Measurements from ENCODE around the gene ELP4.

ELP4 gene

DNA sequence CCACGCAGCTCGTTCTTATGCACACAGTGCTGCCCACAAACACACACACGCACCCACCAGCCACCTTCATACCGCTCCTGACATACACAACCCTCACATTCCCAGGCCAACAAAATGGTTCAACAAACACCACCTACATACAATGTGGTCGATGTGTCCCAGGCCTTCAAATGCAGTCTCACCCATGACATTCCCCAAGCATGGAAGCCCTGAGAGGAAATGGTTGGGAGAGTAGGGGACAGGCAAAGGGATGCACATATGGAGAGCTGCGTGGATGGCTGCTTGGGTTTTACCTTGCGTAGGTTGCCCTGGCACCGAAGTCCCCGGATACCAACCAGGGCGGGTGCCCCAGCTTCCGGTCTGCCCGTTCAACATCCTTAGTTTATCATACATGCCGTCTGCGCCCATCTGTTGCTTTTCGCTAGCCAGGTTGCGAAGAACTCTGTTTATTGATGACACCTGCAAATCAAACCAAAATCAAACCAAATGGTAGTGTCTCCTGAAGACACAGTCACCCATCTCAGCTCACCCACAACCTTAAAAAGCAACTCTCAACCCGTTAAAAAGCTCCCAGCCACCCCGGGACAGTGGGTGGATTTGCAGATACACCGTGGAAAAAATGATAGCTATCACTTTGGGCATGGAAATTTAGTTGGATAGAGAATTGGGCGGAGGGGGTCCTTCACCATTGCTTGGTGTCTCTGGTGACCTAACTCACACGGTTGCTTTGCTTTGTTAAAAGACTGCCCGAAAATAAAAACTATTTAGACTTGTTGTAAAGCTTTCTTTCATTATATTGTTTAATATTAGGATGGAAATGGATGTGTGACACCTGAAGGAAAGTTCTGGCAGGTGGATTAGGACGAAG lies 291.1 kb downstream of the ELP4 start:
- Histone ChIP-seq H3K4me1 (ENCODE audit: insufficient read depth, low read length) (peaks cover 43% of the 10 kb centered on the region), H3K9me3 (ENCODE audit: insufficient read depth, low read depth, low read length) (no peaks in the 10 kb centered on the region), H3K4me3 (ENCODE audit: low read length) (no peak overlapping the region), H3K36me3 (ENCODE audit: insufficient read depth, low read length) (no peaks in the 10 kb centered on the region; the same call in 1 of the 2 replicates), H3K9ac (ENCODE audit: low read depth, low read length) (no peak overlapping the region), H3K27me3 (ENCODE audit: insufficient read depth, low read length) (peaks cover 100% of the 10 kb centered on the region), H3K27ac (ENCODE audit: low read depth, low read length) (no peak overlapping the region)
- WGBS: 7% methylated on average over 22 of the region's 23 CpGs

DNA sequence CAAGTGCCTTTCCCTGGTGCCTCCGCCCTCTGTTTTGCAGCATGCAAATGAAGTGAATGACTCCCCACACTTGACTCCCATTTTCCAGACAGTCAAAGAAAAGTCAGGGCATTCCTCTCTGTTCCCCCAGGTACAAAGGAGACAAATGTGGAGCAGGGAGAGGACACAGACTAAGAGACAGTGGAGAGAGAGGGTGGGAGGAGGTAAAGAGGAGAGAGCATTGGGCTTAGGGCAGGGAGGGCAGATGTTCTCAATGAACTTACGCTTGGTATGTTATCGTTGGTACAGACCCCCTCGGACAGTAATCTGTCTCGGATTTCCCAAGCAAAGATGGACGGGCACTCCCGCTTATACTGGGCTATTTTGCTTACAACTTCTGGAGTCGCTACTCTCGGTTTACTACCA lies 291.7 kb downstream of the ELP4 start:
- no peak overlapping the region for H3K9ac ChIP-seq (ENCODE audit: low read depth, low read length)
- no peak overlapping the region for H3K27ac ChIP-seq (ENCODE audit: low read depth, low read length)
- no peaks in the 10 kb centered on the region for H3K9me3 ChIP-seq (ENCODE audit: insufficient read depth, low read depth, low read length)
- H3K27me3 ChIP-seq (ENCODE audit: insufficient read depth, low read length): peaks cover 100% of the 10 kb centered on the region
- H3K4me1 ChIP-seq (ENCODE audit: insufficient read depth, low read length): peaks cover 41% of the 10 kb centered on the region
- no peak overlapping the region for H3K4me3 ChIP-seq (ENCODE audit: low read length)
- no peaks in the 10 kb centered on the region; the same call in 1 of the 2 replicates for H3K36me3 ChIP-seq (ENCODE audit: insufficient read depth, low read length)
- WGBS: 4% methylated on average over 9 of the region's 9 CpGs

DNA sequence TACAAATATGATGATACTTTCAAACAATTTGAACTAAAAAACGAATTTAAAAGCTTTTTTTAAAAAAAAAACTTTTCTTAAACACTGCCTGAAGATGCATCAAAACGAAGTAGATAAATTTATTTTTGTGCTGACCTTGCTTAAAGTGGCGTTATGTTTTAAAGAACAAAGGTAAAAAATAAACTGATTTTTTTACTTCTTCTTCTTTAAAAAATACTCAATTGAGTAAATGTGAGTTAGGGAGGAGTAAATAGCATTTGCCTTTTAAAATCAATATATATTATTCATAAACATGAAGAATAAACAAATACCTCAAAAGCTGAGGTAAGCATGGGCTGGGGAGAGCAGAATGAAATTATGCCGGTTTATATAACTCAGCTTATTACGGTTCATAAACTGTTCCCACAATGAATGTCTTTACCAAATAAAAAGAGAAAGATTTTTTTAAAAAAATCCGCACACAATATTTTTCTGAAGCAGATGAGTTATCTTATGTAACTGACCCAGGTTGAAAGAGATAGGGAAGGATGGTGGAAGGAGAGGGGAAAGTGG lies 292.5 kb downstream of the ELP4 start:
- no peak overlapping the region for H3K9ac ChIP-seq (ENCODE audit: low read depth, low read length)
- peaks cover 43% of the 10 kb centered on the region for H3K4me1 ChIP-seq (ENCODE audit: insufficient read depth, low read length)
- WGBS: 20% methylated on average over 1 of the region's 6 CpGs
- H3K36me3 ChIP-seq (ENCODE audit: insufficient read depth, low read length): no peaks in the 10 kb centered on the region; the same call in 1 of the 2 replicates
- peaks cover 100% of the 10 kb centered on the region for H3K27me3 ChIP-seq (ENCODE audit: insufficient read depth, low read length)
- H3K27ac ChIP-seq (ENCODE audit: low read depth, low read length): no peak overlapping the region
- no peaks in the 10 kb centered on the region for H3K9me3 ChIP-seq (ENCODE audit: insufficient read depth, low read depth, low read length)
- H3K4me3 ChIP-seq (ENCODE audit: low read length): no peak overlapping the region

DNA sequence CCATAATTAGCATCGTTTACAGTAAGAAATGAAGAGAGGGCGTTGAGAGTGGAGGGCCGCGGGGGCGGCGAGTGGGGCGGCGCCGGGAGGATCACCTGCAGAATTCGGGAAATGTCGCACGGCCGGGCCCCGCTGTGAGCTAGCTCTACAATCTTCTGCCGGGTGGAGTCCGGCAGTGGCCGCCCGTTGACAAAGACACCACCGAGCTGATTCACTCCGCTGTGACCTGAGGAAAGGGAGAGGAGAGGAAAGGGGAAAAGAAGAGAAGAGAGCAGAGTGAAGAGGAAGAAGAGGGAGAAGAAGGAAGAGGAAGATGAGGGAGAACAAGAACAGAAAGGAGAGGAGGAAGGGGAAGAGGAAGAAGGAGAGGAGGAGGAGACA lies 293.0 kb downstream of the ELP4 start:
- peaks cover 42% of the 10 kb centered on the region for H3K4me1 ChIP-seq (ENCODE audit: insufficient read depth, low read length)
- no peaks in the 10 kb centered on the region for H3K9me3 ChIP-seq (ENCODE audit: insufficient read depth, low read depth, low read length)
- no peaks in the 10 kb centered on the region; the same call in 1 of the 2 replicates for H3K36me3 ChIP-seq (ENCODE audit: insufficient read depth, low read length)
- 1% methylated on average over 20 of the region's 20 CpGs for WGBS
- H3K4me3 ChIP-seq (ENCODE audit: low read length): no peak overlapping the region
- H3K9ac ChIP-seq (ENCODE audit: low read depth, low read length): no peak overlapping the region
- H3K27me3 ChIP-seq (ENCODE audit: insufficient read depth, low read length): peaks cover 100% of the 10 kb centered on the region
- H3K27ac ChIP-seq (ENCODE audit: low read depth, low read length): no peak overlapping the region

DNA sequence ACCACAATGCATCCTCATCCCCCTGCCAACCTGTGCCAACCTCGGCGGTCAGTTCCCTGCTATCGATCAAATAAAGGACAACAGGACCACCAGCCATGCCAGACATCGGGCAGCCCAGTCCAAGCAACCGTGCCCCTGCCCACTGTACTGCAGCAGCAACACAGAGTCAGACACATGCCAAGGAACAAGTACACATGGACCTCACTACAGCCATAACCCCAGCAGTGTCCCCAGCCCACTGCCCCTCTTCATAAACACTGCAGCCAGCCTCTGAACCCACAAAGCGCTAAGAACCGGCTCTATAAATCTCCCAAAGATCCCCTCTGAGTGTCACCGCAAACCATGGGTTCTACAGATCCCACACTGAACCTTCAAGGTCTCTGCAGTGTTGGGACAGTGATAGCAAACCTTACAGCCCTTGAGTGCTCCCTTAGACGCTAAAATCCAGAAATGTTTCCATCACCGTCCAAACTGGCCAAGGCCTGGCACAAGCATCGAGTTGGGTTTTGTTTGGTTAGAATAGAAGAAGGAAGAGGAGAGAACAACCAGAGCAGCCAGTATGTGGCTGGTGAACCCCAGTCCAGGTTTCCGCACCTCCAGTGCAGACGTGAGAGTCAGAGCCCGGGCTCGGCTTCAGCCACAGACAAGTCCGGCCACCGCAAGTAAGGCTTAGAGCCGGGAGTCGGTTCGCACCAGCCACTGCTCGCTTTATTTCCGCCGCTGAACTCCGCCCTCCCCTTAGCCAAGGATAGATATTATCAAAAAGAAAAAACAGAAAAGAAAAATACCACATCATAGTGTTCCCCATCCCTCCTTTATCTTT lies 293.6 kb downstream of the ELP4 start:
- no peak overlapping the region for H3K27ac ChIP-seq (ENCODE audit: low read depth, low read length)
- H3K36me3 ChIP-seq (ENCODE audit: insufficient read depth, low read length): no peaks in the 10 kb centered on the region; the same call in 1 of the 2 replicates
- H3K4me1 ChIP-seq (ENCODE audit: insufficient read depth, low read length): peaks cover 48% of the 10 kb centered on the region
- no peak overlapping the region for H3K9ac ChIP-seq (ENCODE audit: low read depth, low read length)
- H3K9me3 ChIP-seq (ENCODE audit: insufficient read depth, low read depth, low read length): no peaks in the 10 kb centered on the region
- H3K4me3 ChIP-seq (ENCODE audit: low read length): peak overlapping the region; percentile 11; the same call in 1 of the 2 replicates
- WGBS: 4% methylated on average over 24 of the region's 24 CpGs
- H3K27me3 ChIP-seq (ENCODE audit: insufficient read depth, low read length): peaks cover 100% of the 10 kb centered on the region

DNA sequence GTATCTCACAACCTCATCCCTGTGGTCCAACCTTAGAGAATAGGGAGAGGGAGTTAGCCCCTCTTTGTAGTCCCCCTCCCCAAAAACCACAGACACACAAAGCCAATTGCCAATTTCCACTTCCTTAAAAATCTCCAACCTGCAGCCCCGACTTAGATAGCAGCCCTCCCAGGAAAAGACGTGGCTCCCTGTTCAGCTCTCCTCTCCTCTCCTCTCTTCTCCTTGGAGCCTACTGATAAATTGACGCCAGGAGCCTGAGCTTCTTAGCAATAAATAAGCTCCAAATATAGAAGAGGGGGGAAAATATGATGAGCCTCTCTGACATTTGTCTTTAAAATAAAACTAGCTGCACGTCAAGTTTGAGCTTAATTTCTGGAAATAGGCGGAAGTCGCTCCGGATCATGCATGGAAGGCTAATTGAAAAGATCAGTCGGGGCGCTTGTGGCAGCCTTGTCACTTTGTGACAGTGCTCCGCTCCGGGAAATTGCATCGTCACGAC lies 294.3 kb downstream of the ELP4 start:
- peaks cover 100% of the 10 kb centered on the region for H3K27me3 ChIP-seq (ENCODE audit: insufficient read depth, low read length)

DNA sequence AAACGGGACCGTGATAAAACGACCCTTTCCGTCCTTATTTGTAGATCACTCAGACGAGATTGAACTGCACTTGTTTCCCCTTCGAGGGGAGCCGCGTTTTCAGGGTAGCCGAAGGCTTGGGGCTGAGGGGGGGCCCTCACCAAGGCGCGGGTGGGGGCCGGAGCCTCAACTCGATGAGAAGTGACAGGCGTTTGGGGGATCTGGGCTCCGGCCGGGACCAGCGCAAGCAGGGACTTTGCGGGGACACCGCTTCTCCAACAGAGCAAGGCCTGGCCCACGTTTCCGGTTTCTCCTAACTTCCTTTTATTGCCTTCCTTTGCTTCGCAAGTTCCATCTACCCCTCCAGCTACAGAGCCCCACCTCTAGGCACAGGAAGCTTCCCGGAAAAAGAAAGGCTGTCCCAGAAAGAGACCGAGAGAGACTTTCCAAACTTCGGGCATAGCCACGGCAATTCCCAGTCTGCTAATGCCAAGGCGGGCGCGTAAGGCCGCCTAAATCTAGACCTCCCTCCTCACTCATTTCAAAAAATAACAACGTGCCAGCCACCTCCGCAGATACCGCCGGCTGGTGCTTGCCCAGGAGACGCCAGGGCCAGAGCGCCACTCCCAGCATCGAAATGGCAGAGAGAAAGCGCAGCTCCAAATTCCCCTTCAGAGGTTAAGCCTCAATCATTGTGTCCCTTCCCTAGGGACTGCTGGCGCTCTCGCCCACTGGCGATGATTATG lies 294.9 kb downstream of the ELP4 start:
- Histone ChIP-seq H3K9me3 (ENCODE audit: insufficient read depth, low read depth, low read length) (no peaks in the 10 kb centered on the region), H3K36me3 (ENCODE audit: insufficient read depth, low read length) (no peaks in the 10 kb centered on the region; the same call in 1 of the 2 replicates), H3K4me3 (ENCODE audit: low read length) (peak overlapping the region; percentile 37), H3K4me1 (ENCODE audit: insufficient read depth, low read length) (peaks cover 59% of the 10 kb centered on the region), H3K27ac (ENCODE audit: low read depth, low read length) (no peak overlapping the region), H3K27me3 (ENCODE audit: insufficient read depth, low read length) (peaks cover 100% of the 10 kb centered on the region), H3K9ac (ENCODE audit: low read depth, low read length) (no peak overlapping the region)
- 2% methylated on average over 41 of the region's 41 CpGs for WGBS

More for the DNA sequence above, 294.3 kb downstream of the ELP4 start:
- peaks cover 55% of the 10 kb centered on the region for H3K4me1 ChIP-seq (ENCODE audit: insufficient read depth, low read length)
- peak overlapping the region; percentile 37; the same call in 1 of the 2 replicates for H3K4me3 ChIP-seq (ENCODE audit: low read length)
- H3K27ac ChIP-seq (ENCODE audit: low read depth, low read length): no peak overlapping the region
- 1% methylated on average over 13 of the region's 13 CpGs for WGBS
- no peaks in the 10 kb centered on the region; the same call in 1 of the 2 replicates for H3K36me3 ChIP-seq (ENCODE audit: insufficient read depth, low read length)
- H3K9me3 ChIP-seq (ENCODE audit: insufficient read depth, low read depth, low read length): no peaks in the 10 kb centered on the region
- no peak overlapping the region for H3K9ac ChIP-seq (ENCODE audit: low read depth, low read length)

DNA sequence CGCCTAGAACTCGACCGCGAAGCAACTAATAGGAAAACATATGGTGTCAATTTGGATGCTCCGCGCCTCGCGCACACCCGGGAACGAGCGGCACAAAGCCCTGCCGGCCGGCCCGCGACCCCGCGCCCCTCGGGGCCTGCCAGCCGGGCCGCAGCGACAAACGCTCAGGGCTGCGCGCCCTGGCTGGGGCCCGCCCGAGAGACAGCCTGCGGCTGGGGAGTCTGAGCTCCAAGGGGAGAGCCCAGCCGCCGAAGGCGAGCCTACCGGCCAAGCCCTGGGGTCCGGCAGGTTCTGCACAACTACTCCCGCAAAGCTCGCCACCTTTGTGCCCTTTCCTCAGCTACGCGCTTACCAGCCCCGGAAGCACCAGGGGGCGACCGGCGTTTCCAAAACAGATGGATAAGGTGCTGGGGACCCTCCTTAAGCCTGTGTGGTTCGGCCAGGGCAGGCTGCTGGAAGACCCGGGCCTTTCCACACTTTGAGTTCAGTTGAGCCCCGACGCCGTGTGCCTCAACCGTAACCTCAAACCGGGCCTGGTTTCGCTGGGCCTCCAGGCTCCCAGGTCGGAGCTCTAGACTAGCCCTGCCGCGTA lies 295.6 kb downstream of the ELP4 start:
- Histone ChIP-seq H3K4me1 (ENCODE audit: insufficient read depth, low read length) (peaks cover 62% of the 10 kb centered on the region), H3K27me3 (ENCODE audit: insufficient read depth, low read length) (peaks cover 100% of the 10 kb centered on the region), H3K36me3 (ENCODE audit: insufficient read depth, low read length) (no peaks in the 10 kb centered on the region; the same call in 1 of the 2 replicates), H3K9me3 (ENCODE audit: insufficient read depth, low read depth, low read length) (no peaks in the 10 kb centered on the region), H3K27ac (ENCODE audit: low read depth, low read length) (no peak overlapping the region), H3K9ac (ENCODE audit: low read depth, low read length) (no peak overlapping the region), H3K4me3 (ENCODE audit: low read length) (peak overlapping the region; percentile 37)
- under 1% methylated on average over 51 of the region's 51 CpGs for WGBS

DNA sequence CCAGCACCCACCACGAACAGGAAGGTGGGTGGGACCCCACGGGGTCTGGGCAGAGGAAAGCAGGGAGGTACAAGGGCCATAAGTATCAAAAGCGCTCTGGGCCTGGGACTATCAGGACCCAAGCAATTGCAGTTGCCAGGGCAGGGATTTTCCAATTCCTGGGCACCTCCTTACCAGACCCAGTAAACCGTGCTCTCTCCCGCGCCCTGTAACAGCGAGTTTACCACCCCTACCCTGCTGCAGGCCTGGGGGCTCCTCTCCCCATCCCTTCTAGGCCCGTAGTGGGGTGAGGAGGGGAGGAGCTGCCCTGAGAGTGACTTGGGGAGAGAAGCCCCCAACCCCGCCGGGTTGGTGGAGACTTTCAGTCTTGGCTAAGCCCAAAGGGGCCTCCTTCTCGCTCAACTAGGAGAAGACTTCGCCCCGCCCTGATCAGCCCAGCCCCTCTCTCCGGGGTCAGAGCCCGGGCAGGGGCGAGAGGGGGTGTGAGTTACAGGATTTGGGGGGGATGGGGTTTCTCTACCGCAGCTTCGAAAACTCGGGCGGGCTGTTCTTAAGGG lies 296.1 kb downstream of the ELP4 start:
- no peak overlapping the region for H3K27ac ChIP-seq (ENCODE audit: low read depth, low read length)
- under 1% methylated on average over 18 of the region's 20 CpGs for WGBS
- H3K9me3 ChIP-seq (ENCODE audit: insufficient read depth, low read depth, low read length): no peaks in the 10 kb centered on the region
- H3K27me3 ChIP-seq (ENCODE audit: insufficient read depth, low read length): peaks cover 100% of the 10 kb centered on the region
- H3K36me3 ChIP-seq (ENCODE audit: insufficient read depth, low read length): no peaks in the 10 kb centered on the region; the same call in 1 of the 2 replicates
- H3K4me1 ChIP-seq (ENCODE audit: insufficient read depth, low read length): peaks cover 63% of the 10 kb centered on the region
- H3K9ac ChIP-seq (ENCODE audit: low read depth, low read length): no peak overlapping the region
- peak overlapping the region; percentile 37 for H3K4me3 ChIP-seq (ENCODE audit: low read length)
